SH-SY5Y (cell line): Measurements from ENCODE around the gene TRIM67.

Source experiments
- GATA2 ChIP-seq: IDR thresholded peaks from 2 replicates; pipeline ENCODE4 v1.6.1; 2011; ENCODE audit warnings: mild to moderate bottlenecking, low read depth, low read length
- GATA3 ChIP-seq: IDR thresholded peaks from 2 replicates; pipeline ENCODE4 v1.6.1; 2011; ENCODE audit warnings: low read depth, mild to moderate bottlenecking, low read length, moderate library complexity

The TRIM67 gene

GRCh38 chr1:231220801-231221200 is 58.9 kb downstream of the TRIM67 start:
- no peak for TF ChIP-seq GATA3
- no peak for TF ChIP-seq GATA2

- no peak for TF ChIP-seq GATA2
- TF ChIP-seq GATA3: no peak
These were observed 64.3 kb downstream of the TRIM67 start for GRCh38 chr1:231226156-231226555.

GRCh38 chr1:231231511-231231910 is 69.7 kb downstream of the TRIM67 start:
- TF ChIP-seq GATA3 (no peak), GATA2 (no peak)

- TF ChIP-seq GATA3 (no peak), GATA2 (no peak)
These were observed 71.2 kb downstream of the TRIM67 start for GRCh38 chr1:231232870-231233734.

- no peak for TF ChIP-seq GATA3
- no peak for TF ChIP-seq GATA2
These were observed 72.0 kb downstream of the TRIM67 start for GRCh38 chr1:231233735-231234417.

- TF ChIP-seq GATA2 (no peak), GATA3 (no peak)
These were observed 72.6 kb downstream of the TRIM67 start for GRCh38 chr1:231234506-231234905.

- no peak for TF ChIP-seq GATA3
- TF ChIP-seq GATA2: no peak
These were observed 73.8 kb downstream of the TRIM67 start for GRCh38 chr1:231235526-231236207.

- TF ChIP-seq GATA3: no peak
- no peak for TF ChIP-seq GATA2
These were observed 74.3 kb downstream of the TRIM67 start for GRCh38 chr1:231236208-231236591.

- TF ChIP-seq GATA3 (no peak), GATA2 (no peak)
These were observed 75.1 kb downstream of the TRIM67 start for GRCh38 chr1:231236938-231237337.

GRCh38 chr1:231238298-231238697 is 76.4 kb downstream of the TRIM67 start:
- TF ChIP-seq GATA2: no peak
- TF ChIP-seq GATA3: no peak

GRCh38 chr1:231240531-231240882 is 78.6 kb downstream of the TRIM67 start:
- TF ChIP-seq GATA3 (no peak), GATA2 (no peak)

GRCh38 chr1:231240883-231241735 is 79.3 kb downstream of the TRIM67 start, which contains the start of gene GNPAT:
Gene GNPAT, plus strand, starts transcription at chr1:231241212. Its CDS starts 167 bp downstream, at chr1:231241379.
- TF ChIP-seq GATA2 (no peak), GATA3 (no peak)

- no peak for TF ChIP-seq GATA3
- TF ChIP-seq GATA2: no peak
These were observed 79.9 kb downstream of the TRIM67 start for GRCh38 chr1:231241750-231242149.
